Breast epithelium (tissue), 3 donors: ENCODE data around the gene HCRTR2.
"Not testable (repeated sequence)": the region's sequence is repeated elsewhere in the genome, so short reads cannot be mapped to it uniquely, and the experiment has no call there.

Source experiments
- POLR2A ChIP-seq: fragments of 450-650 bp; IDR thresholded peaks from one replicate; pipeline ENCODE4 v1.6.1; 2016; ENCODE audit warnings: antibody characterized with exemption, mild to moderate bottlenecking, moderate library complexity
- POLR2AphosphoS5 ChIP-seq, 3 donors: sonication (generic); formaldehyde crosslinking; IDR thresholded peaks; one replicate each; pipeline ENCODE4 v1.6.1; 2017; ENCODE audit warnings: antibody characterized with exemption in 3 of 3
- TF ChIP-seq, protein P1 (sequence below), 3 donors: fragments of 450-650 bp; IDR thresholded peaks; one replicate each; pipeline ENCODE4 v1.5.1; 2016 to 2017; ENCODE audit warnings: antibody characterized with exemption in 3 of 3, mild to moderate bottlenecking in 3 of 3, moderate library complexity in 3 of 3

GRCh38 chr6:55158784-55159183 lies 15.5 kb upstream of the HCRTR2 start:
- TF ChIP-seq, protein P1, sequence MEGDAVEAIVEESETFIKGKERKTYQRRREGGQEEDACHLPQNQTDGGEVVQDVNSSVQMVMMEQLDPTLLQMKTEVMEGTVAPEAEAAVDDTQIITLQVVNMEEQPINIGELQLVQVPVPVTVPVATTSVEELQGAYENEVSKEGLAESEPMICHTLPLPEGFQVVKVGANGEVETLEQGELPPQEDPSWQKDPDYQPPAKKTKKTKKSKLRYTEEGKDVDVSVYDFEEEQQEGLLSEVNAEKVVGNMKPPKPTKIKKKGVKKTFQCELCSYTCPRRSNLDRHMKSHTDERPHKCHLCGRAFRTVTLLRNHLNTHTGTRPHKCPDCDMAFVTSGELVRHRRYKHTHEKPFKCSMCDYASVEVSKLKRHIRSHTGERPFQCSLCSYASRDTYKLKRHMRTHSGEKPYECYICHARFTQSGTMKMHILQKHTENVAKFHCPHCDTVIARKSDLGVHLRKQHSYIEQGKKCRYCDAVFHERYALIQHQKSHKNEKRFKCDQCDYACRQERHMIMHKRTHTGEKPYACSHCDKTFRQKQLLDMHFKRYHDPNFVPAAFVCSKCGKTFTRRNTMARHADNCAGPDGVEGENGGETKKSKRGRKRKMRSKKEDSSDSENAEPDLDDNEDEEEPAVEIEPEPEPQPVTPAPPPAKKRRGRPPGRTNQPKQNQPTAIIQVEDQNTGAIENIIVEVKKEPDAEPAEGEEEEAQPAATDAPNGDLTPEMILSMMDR (IDR thresholded peaks at IDR 0.05): not testable (repeated sequence)
- TF ChIP-seq POLR2A; POLR2AphosphoS5 (IDR thresholded peaks at IDR 0.05): not testable (repeated sequence)
